Stimulated activated CD4-positive, alpha-beta T cell treated with anti-CD3 and anti-CD28 coated beads, TNF-alpha, amount 100 ng/mL, for 4 hours (primary cell): ENCODE measurements around the gene SEZ6L2.
"Not testable (repeated sequence)": the region's sequence is repeated elsewhere in the genome, so short reads cannot be mapped to it uniquely, and the experiment has no call there.

Source experiments
- DNase-seq, 3 experiments: peaks; one replicate each; pipeline ENCODE4 v3.0.0-alpha.2; 2020; ENCODE audit warnings: low read depth in 3 of 3

The SEZ6L2 gene

DNA sequence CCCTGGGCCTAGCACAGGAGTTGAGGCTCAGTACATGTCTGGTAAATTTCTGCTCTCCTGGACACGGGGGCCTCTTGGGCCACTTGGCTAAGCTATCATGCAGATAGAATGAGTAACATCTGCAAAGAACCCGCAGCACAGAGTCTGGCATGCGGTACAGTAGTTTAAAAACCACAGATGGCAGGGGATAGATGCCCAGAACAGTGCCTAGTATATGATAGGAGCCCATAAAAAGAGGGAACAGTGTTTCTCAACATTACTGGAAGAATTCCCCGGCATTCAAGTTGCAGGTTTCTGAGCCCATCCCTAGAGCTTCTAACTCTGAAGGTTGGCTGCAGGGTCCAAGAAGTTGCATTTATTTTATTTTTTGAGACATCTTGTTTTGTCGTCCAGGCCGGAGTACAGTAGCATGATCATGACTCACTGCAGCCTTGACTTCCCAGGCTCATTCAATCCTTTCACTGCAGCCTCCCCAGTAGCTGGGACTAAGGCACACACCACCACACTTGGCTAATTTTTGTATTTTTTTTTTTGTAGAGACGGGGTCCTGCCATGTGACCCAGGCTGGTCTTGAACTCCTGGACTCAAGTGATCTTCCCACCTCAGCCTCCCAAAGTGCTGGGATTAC lies 42.1 kb downstream of the SEZ6L2 start:
- DNase-seq, result no peak

DNA sequence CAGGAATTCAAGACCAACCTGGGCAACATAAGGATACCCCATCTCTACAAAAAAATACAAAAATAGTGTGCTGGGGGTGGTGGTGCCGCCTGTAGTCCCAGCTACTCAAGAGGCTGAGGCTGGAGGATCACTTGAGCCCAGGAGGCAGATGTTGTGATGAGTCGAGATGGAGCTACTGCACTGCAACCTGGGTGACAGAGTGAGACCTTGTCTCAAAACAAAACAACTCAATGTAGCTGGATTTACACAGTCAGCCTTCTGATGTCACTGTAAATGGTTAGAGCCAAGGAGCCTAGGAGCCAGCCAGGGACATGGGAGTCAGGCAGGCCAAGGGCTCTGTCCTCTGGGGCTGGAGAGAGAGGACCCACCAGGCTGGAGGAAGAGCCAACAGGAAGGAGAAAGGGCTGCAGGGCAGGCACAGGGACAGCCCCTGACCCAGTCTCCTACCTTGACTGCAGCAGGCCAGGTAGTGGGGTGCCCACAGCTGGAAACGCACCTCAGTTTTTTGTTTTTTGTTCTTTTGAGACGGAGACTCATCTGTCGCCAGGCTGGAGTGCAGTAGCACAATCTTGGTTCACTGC lies 44.7 kb downstream of the SEZ6L2 start:
- no peak for DNase-seq

DNA sequence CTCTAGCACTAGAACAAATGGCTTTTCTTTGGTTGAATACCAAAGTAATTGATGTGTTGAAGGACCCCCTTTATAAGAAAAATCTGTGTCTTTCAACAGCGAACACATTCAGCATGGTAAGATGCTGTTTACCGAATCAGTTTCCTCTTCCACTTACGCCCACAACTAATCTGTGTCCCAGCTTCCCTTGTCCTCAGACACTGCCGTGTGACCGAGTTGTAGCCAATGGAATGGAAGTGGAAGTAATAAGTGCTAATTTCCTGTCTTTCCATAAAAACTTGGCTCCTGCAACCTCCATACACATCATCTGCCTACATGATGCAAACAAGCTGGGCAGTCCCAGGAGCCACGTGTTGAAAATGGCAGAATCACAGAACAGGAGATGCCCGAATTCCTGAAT lies 46.7 kb downstream of the SEZ6L2 start:
- no peak for DNase-seq

DNA sequence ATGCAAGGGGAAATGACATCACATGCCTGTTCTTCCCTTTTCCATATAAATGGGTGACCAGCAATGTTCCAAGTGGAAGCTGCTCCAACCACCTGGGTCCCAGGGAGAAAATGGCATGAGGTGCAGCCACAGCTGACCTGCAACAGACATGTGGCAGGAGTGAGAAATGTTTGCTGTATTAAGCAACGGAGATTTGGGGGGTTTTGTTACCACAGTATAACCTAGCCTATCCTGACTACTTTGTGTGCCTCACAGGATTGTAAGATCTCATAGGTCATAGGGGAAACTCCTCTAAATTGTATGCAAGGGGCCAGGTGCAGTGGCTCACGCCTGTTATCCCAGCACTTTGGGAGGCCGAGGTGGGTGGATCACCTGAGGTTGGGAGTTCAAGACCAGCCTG lies 48.4 kb downstream of the SEZ6L2 start:
- DNase-seq, result no peak

DNA sequence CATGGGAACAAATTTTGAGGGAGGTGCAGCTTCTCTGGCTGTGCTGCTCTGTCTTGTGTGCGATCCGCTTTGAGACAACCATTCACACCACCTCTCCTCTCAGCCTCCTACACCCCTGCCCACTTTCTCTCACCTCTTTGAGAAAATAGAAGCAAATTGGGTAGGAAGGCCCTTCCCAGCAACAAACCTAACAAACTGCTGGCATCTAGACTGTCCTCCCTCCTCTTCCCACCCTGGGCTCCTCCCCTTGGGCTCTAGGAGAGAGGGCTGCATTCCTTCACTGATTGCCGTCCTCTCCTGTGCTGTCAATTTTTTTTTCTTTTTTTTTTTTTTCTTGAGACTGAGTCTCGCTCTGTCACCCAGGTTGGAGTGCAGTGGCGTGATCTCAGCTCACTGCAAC lies 49.8 kb downstream of the SEZ6L2 start:
- no peak for DNase-seq

DNA sequence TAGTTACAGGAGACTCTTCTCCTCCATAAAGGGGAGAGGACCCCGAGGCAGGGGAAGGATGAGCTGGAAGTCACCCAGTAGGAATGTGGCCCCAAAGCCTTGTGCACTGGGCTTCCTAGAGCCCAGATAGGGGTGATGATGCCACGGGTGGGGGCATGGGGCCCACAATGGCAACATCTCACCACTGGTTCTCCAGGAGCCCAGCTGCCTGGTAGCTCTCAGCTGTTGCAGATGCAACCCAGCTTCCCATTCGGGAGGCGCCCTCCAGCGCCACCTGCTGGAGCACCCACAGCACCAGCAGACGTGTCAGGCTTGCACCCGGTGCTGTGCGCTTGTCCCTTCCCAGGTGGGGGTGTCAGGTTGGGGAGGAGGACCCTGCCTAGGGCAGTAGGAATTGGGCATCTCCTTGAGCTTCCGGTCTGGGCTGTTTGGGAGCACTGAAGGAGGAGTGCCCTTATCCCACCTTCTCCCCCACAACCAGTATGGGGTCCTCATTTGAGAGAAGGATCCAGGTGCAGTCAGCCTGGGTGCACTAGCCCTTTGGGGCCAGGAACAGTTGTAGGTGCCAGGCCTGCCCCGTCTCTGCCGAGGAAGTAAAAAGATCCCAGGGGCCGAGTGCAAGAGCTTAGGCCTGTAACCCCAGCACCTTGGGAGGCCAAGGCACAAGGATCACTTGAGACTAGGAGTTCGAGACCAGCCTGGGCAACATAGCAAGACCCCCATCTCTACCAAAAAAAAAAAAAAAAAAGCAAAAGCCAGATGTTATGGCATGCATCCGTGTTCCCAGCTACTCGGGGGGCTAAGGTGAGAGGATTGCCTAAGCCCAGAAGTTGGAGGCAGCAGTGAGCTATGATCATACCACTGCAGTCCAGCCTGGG lies 50.7 kb downstream of the SEZ6L2 start:
- peak; percentile 64 to 77 (median 68) for DNase-seq

DNA sequence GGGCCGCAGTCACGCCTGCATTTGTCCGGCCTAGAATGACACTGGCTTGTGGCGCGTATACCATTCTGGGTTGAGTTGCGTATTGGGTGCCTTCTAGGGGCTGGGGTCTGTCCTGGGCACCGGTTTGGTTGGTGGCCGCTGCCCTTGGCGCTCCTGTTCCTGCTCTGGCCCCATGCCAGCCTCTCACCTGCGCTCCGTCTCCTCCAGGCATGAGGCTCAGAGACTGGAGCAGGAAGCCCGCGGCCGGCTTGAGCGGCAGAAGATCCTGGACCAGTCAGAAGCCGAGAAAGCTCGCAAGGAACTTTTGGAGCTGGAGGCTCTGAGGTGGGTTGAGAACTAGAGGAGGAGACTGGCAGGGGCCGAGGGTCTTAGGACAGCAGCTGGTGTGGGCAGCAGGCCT lies 53.7 kb downstream of the SEZ6L2 start:
- DNase-seq, result no peak

DNA sequence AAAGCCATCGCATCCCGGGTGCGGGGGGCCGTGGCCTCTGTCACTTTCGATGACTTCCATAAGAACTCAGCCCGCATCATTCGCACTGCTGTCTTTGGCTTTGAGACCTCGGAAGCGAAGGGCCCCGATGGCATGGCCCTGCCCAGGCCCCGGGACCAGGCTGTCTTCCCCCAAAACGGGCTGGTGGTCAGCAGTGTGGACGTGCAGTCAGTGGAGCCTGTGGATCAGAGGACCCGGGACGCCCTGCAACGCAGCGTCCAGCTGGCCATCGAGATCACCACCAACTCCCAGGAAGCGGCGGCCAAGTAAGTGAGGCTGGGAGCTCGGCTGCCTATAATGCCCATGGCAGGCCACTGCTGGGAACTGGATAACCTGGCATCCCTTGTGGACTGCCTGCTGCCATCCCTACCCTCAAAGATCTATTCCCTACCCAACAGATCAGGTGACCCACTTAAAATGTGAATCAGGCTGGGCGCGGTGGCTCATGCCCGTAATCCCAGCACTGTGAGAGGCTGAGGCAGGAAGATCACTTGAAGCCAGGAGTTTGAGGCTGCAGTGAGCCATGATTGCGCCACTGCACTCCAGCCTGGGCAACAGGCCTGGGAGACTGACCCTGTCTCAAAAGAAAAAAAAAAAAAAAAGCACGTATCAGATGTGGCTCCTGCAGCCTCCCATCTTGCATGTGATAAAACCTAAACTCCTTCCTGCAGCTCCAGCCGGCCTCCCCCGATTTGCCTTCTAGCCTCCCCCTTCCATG lies 54.6 kb downstream of the SEZ6L2 start:
- no peak for DNase-seq

DNA sequence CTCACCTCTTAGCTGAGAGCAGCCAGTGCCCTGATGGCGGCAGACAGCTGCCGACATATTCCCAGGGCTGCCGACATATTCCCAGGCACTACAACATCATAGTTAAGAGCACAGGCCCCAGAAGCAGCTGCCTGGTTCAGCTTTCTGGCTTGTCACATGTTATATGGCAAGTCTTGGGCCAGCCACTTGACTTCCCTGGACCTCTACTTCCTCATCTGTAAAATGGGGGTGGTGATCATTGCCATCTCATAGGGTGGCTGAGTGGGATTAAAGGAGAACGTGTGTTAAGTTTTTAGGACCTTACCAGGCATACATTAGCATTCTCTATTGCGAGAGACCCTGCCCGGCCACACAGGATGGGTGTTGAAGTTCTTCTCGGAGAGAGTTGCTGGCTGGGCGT lies 55.4 kb downstream of the SEZ6L2 start:
- no peak for DNase-seq

DNA sequence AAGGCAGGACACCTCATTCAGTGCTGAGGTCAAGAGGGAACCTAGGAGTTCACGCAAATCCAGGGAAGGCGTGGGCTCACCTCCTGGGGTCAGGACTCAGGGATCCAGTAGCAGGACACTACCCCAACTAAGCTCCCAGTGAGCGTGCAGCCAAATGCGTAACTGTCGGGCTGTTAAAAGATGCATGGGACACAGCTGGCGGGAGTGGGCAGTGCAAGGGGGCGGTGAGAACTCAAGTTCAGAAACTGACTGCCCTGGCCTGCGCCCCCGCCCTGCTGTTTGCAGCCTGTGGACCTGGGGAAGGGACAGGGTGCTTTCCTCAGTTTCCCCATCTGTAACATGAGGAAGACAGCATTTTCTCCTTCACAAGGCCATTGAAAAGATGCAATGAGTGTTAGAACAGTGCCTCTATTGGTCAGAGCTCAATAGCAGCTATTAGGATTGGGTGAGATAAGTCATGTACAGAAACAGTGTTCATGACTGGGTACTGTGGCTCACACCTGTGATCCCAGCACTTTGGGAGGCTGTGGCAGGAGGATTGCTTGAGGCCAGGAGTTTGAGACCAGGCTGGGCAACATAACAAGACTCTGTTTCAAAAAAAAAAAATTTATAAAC lies 56.5 kb downstream of the SEZ6L2 start:
- no peak for DNase-seq

DNA sequence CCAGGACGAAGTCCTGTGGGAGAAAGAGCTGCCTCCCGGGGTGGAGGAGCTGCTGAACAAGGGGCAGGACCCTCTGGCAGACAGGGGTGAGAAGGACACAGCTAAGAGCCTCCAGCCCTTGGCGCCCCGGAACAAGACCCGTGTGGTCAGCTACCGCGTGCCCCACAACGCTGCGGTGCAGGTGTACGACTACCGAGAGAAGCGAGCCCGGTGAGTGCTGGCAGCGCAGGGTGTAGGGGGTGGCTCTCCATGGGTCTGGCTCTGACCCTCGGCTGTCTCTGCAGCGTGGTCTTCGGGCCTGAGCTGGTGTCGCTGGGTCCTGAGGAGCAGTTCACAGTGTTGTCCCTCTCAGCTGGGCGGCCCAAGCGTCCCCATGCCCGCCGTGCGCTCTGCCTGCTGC lies 57.7 kb downstream of the SEZ6L2 start:
- no peak for DNase-seq

DNA sequence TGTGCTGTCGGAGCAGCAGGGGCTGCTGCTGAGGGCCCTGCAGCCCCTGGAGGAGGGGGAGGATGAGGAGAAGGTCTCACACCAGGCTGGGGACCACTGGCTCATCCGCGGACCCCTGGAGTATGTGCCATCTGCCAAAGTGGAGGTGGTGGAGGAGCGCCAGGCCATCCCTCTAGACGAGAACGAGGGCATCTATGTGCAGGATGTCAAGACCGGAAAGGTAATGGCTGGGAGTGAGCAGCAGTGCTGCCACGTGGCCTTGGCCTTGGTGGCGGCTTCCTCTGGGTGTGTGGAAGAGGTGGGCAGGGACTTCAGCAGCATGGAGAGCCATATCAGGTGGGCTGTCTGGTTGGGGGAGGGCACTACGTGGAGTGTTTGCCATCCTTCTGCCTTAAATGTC lies 59.1 kb downstream of the SEZ6L2 start:
- DNase-seq, result no peak

DNA sequence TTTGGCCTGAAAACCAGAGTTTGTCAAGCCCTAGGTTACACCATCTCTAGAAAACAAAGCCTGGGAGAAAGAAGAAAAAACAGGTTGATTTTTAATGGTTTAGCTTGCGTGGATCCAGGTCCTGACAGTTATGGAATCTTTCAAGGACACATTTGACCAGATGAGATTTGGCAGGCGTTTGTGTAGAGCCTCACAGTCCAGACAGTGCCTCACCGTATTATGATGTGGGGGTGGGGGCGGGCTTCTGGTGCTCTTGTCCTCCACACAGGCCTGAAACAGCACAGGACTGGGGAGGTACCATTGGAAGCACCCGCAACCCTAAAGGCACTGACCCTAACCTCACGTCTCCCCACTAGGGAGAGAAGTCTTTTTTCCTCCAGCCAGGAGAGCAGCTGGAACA lies 59.5 kb downstream of the SEZ6L2 start:
- DNase-seq, result no peak

DNA sequence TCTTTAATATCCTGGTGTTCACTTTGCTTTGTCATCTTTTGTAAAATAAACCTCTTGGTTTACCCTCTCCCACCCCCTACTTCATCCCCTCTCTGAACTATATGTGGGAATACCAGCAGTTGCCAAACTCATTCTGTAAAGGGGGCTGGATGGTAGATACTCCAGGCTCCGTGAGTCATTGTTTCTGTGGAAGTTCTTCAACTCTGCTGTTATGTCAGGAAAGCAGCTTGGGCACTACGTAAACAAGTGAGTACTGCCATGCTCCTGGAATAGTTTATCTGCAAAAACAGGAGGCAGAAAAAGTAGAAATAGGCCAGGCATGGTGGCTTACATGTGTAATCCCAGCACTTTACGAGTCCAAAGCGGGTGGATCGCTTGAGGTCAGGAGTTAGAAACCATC lies 61.5 kb downstream of the SEZ6L2 start:
- no peak for DNase-seq

DNA sequence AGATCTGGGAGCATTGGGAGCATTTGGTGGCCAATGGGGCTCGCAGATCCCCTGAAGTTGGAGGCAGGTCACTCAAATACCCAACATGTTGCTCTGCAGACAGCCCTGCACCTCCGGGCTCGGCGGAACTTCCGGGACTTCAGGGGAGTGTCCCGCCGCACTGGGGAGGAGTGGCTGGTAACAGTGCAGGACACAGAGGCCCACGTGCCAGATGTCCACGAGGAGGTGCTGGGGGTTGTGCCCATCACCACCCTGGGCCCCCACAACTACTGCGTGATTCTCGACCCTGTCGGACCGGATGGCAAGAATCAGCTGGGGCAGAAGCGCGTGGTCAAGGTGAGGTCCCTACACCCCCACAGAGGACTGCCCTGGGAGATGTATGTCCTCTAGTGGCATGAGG lies 62.7 kb downstream of the SEZ6L2 start:
- no peak for DNase-seq

DNA sequence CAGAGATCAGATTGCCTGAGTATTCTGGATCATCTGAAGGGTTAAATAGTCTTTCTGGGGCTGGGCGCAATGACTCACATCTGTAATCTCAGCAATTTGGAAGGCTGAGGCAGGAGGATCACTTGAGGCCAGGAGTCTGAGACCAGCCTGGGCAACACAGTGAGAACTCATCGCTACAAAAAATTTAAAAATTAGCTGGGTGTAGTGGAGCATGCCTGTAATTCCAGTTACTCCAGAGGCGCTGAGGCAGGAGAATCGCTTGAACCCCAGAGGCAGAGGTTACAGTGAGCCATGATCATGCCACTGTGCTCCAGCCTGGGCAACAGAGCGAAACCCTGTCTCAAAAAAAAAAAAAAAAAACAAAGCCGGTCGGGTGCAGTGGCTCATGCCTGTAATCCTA lies 63.4 kb downstream of the SEZ6L2 start:
- DNase-seq, result no peak

DNA sequence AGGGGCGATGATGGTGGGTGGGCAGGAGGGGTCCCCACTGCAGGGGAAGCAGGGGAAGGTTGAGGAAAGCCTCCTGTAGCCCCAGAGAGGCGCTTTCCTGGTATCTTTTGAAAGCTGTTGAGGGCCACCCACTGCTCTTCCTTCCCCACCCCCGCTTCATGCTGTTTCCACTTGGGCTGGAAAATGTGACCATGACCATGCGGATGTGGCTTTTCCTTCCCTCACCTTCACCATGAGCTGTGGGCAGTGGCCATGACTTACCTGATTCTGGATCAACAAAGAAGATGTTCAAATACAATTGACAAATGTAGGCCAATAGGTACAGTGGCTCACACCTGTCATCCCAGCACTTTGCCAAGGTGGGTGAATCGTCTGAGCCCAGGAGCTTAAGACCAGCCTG lies 65.3 kb downstream of the SEZ6L2 start:
- no peak for DNase-seq

DNA sequence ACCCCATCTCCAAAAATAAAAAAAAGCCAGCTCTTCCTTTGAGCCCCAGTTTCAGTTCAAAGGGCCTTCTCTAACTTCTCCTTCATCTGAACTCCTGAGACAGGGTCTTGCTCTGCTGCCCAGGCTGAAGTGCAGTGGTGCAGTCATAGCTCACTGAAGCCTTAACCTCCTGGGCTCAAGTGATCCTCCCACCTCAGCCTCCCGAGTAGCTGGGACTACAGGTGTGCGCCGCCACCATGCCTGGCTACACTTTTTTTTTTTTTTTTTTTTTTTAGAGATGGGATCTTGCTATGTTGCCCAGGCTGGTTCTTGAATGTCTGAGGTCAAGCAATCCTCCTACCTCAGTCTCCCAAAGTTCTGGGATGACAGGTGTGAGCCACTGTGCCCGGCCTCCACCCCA lies 66.1 kb downstream of the SEZ6L2 start:
- not testable (repeated sequence) for DNase-seq

DNA sequence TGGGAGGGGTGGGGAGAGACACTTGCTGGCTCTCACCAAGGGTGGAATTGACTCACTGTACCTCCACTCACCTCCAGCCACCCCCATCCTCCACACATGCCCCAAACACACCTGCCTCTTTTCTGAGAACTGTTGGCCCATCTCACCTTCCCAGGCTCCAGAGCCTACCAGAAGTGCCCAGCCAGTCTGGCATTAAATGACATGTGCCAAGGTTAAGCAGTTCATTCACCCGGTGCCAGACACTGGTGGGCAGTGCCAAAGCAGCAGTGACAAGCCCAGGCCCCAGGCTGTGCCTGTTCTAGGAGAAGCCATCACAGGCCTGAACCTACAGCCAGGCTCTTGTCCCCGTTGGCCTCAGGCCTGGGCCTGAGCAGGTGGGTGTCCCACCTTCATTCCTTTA lies 67.9 kb downstream of the SEZ6L2 start:
- DNase-seq, result no peak

DNA sequence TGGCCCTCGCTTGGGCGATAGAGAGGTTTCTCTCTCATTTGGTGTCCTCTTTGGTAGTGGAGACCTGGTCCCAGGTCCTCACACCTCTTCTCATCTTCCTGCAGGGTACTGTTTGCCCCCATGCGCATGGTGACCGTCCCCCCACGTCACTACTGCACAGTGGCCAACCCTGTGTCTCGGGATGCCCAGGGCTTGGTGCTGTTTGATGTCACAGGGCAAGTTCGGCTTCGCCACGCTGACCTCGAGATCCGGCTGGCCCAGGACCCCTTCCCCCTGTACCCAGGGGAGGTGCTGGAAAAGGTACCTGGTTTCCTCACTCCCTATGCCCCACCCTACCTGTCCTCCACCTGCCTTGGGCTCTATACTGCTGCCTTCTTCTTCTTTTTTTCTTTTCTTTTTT lies 68.6 kb downstream of the SEZ6L2 start:
- DNase-seq, result no peak

DNA sequence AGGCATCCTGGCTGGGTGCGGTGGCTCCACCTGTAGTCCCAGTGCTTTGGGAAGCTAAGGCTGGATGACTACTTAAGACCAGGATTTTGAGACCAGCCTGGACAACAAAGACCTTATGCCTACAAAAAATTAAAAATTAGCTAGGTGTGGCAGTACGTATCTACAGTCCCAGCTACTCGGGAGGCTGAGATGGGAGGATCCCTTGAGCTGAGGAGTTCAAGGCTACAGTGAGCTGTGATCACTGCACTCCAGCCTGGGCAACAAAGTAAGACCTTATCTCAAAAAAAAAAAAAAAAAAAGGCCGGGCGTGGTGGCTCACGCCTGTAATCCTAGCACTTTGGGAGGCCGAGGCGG lies 73.0 kb downstream of the SEZ6L2 start:
- no peak for DNase-seq
